PFSK-1 (cell line): ENCODE measurements around the gene CD83.

ENCODE experiments used
- FOXP2 ChIP-seq: optimal IDR thresholded peaks from 2 replicates; pipeline ENCODE3; 2011; ENCODE audit warnings: borderline replicate concordance, control low read depth, inconsistent platforms; ENCODE audit not compliant: insufficient read depth; ENCODE audit errors: extremely low read length, extremely low read depth
- POLR2AphosphoS5 ChIP-seq: IDR thresholded peaks from 2 replicates; pipeline ENCODE4 v1.6.1; 2012; ENCODE audit warnings: low read depth, mild to moderate bottlenecking, control low read depth, low read length, moderate library complexity
- REST ChIP-seq, 2 experiments: IDR thresholded peaks; 2 replicates each; pipeline versions ENCODE4 v1.6.1 to v1.8.0; 2011 to 2012; ENCODE audit warnings: low read depth in 2 of 2, low read length in 2 of 2, control low read depth in 1 of 2, inconsistent platforms in 1 of 2, mild to moderate bottlenecking in 1 of 2, moderate library complexity in 1 of 2; ENCODE audit not compliant: insufficient read depth in 1 of 2
- SIN3A ChIP-seq: IDR thresholded peaks from 2 replicates; pipeline ENCODE4 v1.6.1; 2012; ENCODE audit warnings: mild to moderate bottlenecking, low read length, moderate library complexity, borderline replicate concordance; ENCODE audit not compliant: insufficient read depth
- TAF1 ChIP-seq: IDR thresholded peaks from 2 replicates; pipeline ENCODE4 v1.6.1; 2012; ENCODE audit warnings: low read length, control low read depth, borderline replicate concordance; ENCODE audit not compliant: insufficient read depth

The CD83 gene

GRCh38 chr6:14180609-14181008, 63.0 kb downstream of the CD83 start:
- TF ChIP-seq POLR2AphosphoS5, result no peak
- TF ChIP-seq FOXP2, result no peak
- TF ChIP-seq SIN3A, result no peak
- no peak for TF ChIP-seq TAF1
- TF ChIP-seq REST (IDR thresholded peaks at IDR 0.05; ENCODE audit: insufficient read depth in 1 of 2, low read depth in 2 of 2, low read length in 2 of 2), result no peak

- TF ChIP-seq FOXP2 (no peak), POLR2AphosphoS5 (no peak), SIN3A (no peak), REST (IDR thresholded peaks at IDR 0.05; ENCODE audit: insufficient read depth in 1 of 2, low read depth in 2 of 2, low read length in 2 of 2) (no peak), TAF1 (no peak)
Observed at GRCh38 chr6:14182916-14183315, 65.3 kb downstream of the CD83 start.
